RCC 7860 (cell line): ENCODE data around the gene ANO2.
"Not testable (repeated sequence)": the region's sequence is repeated elsewhere in the genome, so short reads cannot be mapped to it uniquely, and the experiment has no call there.

Source experiments
- DNase-seq: peaks from one replicate; pipeline ENCODE4 v3.0.0-alpha.2; 2015; ENCODE audit warnings: low spot score
- FAIRE-seq: peaks from 2 replicates; lab custom pipeline; 2012; peaks lifted over from hg19 to GRCh38; lab: Jason Lieb, UNC

The ANO2 gene

GRCh38 chr12:5840944-5841343 is 104.1 kb downstream of the ANO2 start:
- no peak for DNase-seq
- FAIRE-seq: no peak

GRCh38 chr12:5830111-5830510 is 114.9 kb downstream of the ANO2 start:
- no peak for FAIRE-seq
- DNase-seq: no peak

GRCh38 chr12:5827591-5827990 is 117.5 kb downstream of the ANO2 start:
- DNase-seq (no peak), FAIRE-seq (no peak)

- FAIRE-seq, DNase-seq: not testable (repeated sequence)
Observed at GRCh38 chr12:5825761-5826160, 119.3 kb downstream of the ANO2 start.

GRCh38 chr12:5818877-5819276 is 126.2 kb downstream of the ANO2 start:
- DNase-seq, FAIRE-seq: not testable (repeated sequence)

GRCh38 chr12:5817246-5817645 is 127.8 kb downstream of the ANO2 start:
- FAIRE-seq (peak; percentile 96), DNase-seq (peak; percentile 68)

GRCh38 chr12:5809586-5809985 is 135.5 kb downstream of the ANO2 start:
- DNase-seq (peak; percentile 37), FAIRE-seq (no peak)

- peak; percentile 97 for DNase-seq
- peak; percentile 96 for FAIRE-seq
Observed at GRCh38 chr12:5808981-5809380, 136.1 kb downstream of the ANO2 start.

GRCh38 chr12:5807514-5808219 is 137.4 kb downstream of the ANO2 start:
- DNase-seq: peak; percentile 68
- no peak for FAIRE-seq

- FAIRE-seq (peak; percentile 95), DNase-seq (peak; percentile 95)
Observed at GRCh38 chr12:5807090-5807414, 138.0 kb downstream of the ANO2 start.

GRCh38 chr12:5806371-5807089 is 138.5 kb downstream of the ANO2 start:
- DNase-seq (peak; percentile 84), FAIRE-seq (no peak)

GRCh38 chr12:5803532-5803931 is 141.5 kb downstream of the ANO2 start:
- DNase-seq (no peak), FAIRE-seq (no peak)

- no peak for DNase-seq
- no peak for FAIRE-seq
Observed at GRCh38 chr12:5798242-5799015, 146.6 kb downstream of the ANO2 start.

- DNase-seq (no peak), FAIRE-seq (no peak)
Observed at GRCh38 chr12:5797661-5798060, 147.4 kb downstream of the ANO2 start.

GRCh38 chr12:5796959-5797225 is 148.2 kb downstream of the ANO2 start:
- DNase-seq (no peak), FAIRE-seq (no peak)

- FAIRE-seq (no peak), DNase-seq (no peak)
Observed at GRCh38 chr12:5796171-5796958, 148.7 kb downstream of the ANO2 start.

GRCh38 chr12:5794156-5794555 is 150.9 kb downstream of the ANO2 start:
- DNase-seq (no peak), FAIRE-seq (no peak)

- DNase-seq (no peak), FAIRE-seq (no peak)
Observed at GRCh38 chr12:5792343-5792742, 152.7 kb downstream of the ANO2 start.

- FAIRE-seq: no peak
Observed at GRCh38 chr12:5789469-5789968, 155.5 kb downstream of the ANO2 start.

GRCh38 chr12:5787828-5788227 is 157.2 kb downstream of the ANO2 start:
- DNase-seq: no peak
- FAIRE-seq: no peak

More at GRCh38 chr12:5789469-5789968, 155.5 kb downstream of the ANO2 start:
- DNase-seq: peak; percentile 51

GRCh38 chr12:5785601-5786000 is 159.5 kb downstream of the ANO2 start:
- DNase-seq: no peak
- FAIRE-seq: no peak
